Measurements from ENCODE around the gene STK17B.

Gene STK17B

GRCh38 chr2:196170606-196171247 is 651 bp downstream of the STK17B start (continued):
- TF ChIP-seq ZNF488 (tag by site-specific recombination; IDR thresholded peaks at IDR 0.05) (no peak), ZNF449 (tag by site-specific recombination; IDR thresholded peaks at IDR 0.05) (no peak), ZNF548 (tag by site-specific recombination; IDR thresholded peaks at IDR 0.05) (no peak), ZNF561 (tag by site-specific recombination; IDR thresholded peaks at IDR 0.05; ENCODE audit: borderline replicate concordance) (no peak), ZBTB26 (tag by site-specific recombination; optimal IDR thresholded peaks at IDR 0.05) (peak; percentile 96), ZNF426 (tag by site-specific recombination; IDR thresholded peaks at IDR 0.05) (no peak), HOXA7 (CRISPR knock-in tag; IDR thresholded peaks at IDR 0.05; ENCODE audit: borderline replicate concordance) (no peak), BCL11A (tag by site-specific recombination; IDR thresholded peaks at IDR 0.05; ENCODE audit: low read depth) (no peak)

- H3K9me3 ChIP-seq (ENCODE audit: control insufficient read depth, insufficient read depth, low read depth, low read length): no peaks in the 10 kb centered on the region
- CTCF ChIA-PET: no interaction called here
- H3K4me1 ChIP-seq (ENCODE audit: control insufficient read depth, insufficient read depth, low read length): peaks cover 16% of the 10 kb centered on the region; the same call in 1 of the 2 replicates
- H3K27ac ChIP-seq (ENCODE audit: extremely low read depth, low read depth, low read length): peak overlapping the region; percentile 93
- POLR2A ChIA-PET: interaction anchor here (2.1 to 2.6 kb wide), 2 partner anchors 10 to 106 kb away, joined by 8 to 9 read pairs; no protein-coding TSS in a partner anchor
- H3K36me3 ChIP-seq (ENCODE audit: control insufficient read depth in 2 of 2, insufficient read depth in 1 of 2, low read length in 2 of 2): no peaks in the 10 kb centered on the region
- peak overlapping the region; percentile 89 for H3K4me3 ChIP-seq (ENCODE audit: low read depth, low read length)
- TF ChIP-seq FEZF1 (tag by site-specific recombination; IDR thresholded peaks at IDR 0.05) (peak; percentile 19; the same call in 1 of the 2 replicates), YY1 (tag by site-specific recombination; IDR thresholded peaks at IDR 0.05) (no peak), ZNF629 (tag by site-specific recombination; IDR thresholded peaks at IDR 0.05) (peak; percentile 71; the same call in 1 of the 2 replicates), ZNF391 (tag by site-specific recombination; IDR thresholded peaks at IDR 0.05; ENCODE audit: borderline replicate concordance, low read depth) (no peak), ZNF266 (tag by site-specific recombination; IDR thresholded peaks at IDR 0.05; ENCODE audit: low read depth) (no peak), ZNF704 (tag by site-specific recombination; IDR thresholded peaks at IDR 0.05) (no peak), KLF17 (tag by site-specific recombination; IDR thresholded peaks at IDR 0.05) (no peak), ZNF112 (tag by site-specific recombination; IDR thresholded peaks at IDR 0.05) (no peak), ZNF239 (tag by site-specific recombination; IDR thresholded peaks at IDR 0.05) (peak; percentile 92; the same call in 1 of the 2 replicates), GLIS2 (tag by site-specific recombination; IDR thresholded peaks at IDR 0.05) (no peak), ZNF350 (tag by site-specific recombination; IDR thresholded peaks at IDR 0.05) (no peak), KLF10 (tag by site-specific recombination; IDR thresholded peaks at IDR 0.05) (0 out of 2 replicates have a peak, but pooled peaks have one; percentile 8)
Observed at GRCh38 chr2:196170213-196170605, 1.2 kb downstream of the STK17B start.
